NCI-H446 treated with DMSO at 0.1 percent for 48 hours (cell line): ENCODE data around the gene HTR1D.

ENCODE experiments used
- DNase-seq: peaks from one replicate; lab custom pipeline; 2025; lab: John Stamatoyannopoulos, UW

The HTR1D gene

DNA sequence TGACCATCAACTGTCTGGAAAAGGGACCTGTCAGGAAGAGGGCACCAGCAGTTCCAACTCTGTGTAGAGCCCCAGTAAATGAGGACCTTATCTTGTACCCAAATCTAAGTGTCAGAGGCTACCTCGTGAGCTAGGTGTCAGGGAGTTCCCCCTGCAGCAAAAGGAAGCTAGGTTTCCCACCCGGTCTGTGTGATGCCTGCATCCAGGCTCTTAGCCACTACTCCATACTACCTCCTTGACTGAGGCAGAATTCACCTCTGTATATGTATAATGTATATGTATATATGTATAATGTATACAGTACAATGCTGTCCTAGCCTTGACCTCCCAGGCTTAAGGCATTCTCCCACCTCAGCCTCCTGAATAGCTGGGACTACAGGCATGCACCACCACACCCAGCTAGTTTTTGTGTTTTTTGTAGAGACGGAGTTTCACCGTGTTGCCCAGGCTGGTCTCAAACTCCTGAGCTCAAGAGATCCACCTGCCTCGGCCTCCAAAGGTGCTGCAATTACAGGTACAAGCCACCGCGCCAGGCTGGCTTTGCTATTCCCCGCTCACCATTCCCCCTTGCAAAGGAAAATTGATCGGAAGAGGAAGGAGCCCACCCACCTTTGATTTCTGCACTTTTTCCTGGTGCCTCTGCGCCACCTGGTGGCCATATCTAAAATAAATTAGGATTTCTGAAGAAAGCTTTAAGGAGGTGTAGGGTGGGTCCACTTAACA, 32.9 kb downstream of the HTR1D start:
- DNase-seq: no peak

DNA sequence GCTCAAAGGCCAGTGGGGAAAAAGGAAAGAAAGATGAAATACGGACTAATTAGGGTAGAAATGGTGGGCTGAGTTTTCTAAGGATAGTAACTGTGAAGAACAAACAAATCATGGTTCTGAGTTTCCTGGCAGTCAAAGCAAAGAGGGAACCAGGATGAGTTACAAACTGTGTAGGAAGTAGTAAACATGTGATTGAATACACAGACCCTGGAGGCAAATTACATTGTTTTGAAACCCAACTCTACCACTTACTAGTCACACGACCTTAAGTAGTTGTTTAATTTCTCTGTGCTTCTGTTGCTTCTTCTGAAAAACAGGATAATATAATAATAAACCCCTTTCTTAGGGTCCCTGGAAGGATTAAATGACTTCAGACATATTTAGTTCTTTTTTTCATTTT, 37.4 kb downstream of the HTR1D start:
- no peak for DNase-seq

- no peak for DNase-seq
Measured at GRCh38 chr1:23178950-23179349, 38.4 kb downstream of the HTR1D start.

- DNase-seq: no peak
Measured at GRCh38 chr1:23178414-23178813, 38.9 kb downstream of the HTR1D start.

DNA sequence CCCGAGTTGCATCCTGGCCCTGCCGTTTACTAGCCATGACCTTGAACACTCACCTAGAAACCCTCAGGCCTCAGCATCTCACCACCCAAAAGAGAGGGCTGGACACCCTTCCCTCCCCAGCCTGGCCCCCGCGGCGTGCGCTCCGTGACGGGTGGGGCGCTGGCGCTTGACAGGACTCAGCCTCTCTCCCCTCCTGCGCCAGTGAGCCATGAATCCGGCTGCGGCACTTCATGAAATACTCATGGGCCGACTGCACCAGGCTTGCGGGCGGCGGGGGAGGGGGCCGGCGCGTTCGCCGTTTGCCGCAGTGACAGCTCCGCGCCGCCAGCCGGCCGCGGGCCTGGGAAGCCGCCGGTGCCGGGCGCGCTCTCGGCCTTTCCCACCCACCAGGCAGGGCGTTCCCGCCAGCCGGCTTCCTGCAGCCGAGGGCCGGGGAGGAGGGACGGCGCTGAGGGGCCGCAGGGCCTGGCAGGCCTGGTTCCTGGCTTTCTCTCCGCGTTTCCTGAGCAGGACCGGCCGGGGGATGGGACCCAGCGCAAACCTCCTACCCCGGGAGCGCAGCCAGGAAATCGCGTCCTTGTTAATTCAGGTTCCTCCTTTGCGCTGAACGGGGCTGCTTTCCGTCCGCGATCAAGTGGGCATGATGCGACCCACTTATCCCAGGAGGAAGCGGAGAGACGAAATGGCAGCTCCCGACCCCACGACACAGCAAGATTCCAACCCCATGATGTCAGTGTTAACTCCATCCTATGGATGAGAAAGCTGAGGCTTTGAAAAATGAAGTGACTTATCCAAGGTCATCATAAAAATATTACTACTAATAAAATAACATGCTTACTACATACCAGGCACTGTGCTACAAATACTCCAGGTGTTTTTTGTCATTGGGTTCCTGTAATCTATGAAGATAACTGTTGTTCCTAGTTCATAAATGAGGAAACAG, 39.6 kb downstream of the HTR1D start:
- peak; percentile 37 for DNase-seq

GRCh38 chr1:23177031-23177430, 40.3 kb downstream of the HTR1D start:
- no peak for DNase-seq

DNA sequence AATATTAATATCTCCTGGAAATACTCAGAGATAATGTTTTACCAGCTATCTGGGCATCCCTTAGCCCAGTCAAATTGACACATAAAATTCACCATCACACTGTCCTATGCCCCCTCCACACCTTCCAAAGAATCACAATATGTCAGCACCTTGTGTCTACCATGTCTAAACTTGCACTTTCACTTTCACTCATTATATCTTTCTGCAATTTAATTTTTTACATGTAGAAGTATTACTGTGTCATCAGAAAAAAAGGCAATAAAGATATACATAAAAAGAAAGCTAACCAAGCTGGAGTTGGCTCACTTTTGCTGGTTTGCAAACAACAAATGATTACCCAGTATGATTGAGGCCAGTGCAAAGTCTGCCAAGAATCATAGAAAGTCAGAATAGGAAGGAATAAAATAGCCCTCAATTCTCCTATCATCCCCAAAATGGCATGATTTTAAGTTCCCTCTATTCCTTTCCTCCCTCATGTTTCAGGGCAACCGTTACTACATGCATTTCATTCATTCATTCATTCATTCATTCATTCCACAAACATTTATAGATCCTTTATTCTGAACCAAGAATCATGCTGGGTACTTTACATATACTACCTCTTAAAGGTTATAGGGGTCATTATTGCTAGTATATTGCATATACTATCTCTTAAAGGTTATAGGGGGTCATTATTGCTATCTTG, 42.7 kb downstream of the HTR1D start:
- DNase-seq: no peak

GRCh38 chr1:23171181-23171755, 46.0 kb downstream of the HTR1D start:
- no peak for DNase-seq

DNA sequence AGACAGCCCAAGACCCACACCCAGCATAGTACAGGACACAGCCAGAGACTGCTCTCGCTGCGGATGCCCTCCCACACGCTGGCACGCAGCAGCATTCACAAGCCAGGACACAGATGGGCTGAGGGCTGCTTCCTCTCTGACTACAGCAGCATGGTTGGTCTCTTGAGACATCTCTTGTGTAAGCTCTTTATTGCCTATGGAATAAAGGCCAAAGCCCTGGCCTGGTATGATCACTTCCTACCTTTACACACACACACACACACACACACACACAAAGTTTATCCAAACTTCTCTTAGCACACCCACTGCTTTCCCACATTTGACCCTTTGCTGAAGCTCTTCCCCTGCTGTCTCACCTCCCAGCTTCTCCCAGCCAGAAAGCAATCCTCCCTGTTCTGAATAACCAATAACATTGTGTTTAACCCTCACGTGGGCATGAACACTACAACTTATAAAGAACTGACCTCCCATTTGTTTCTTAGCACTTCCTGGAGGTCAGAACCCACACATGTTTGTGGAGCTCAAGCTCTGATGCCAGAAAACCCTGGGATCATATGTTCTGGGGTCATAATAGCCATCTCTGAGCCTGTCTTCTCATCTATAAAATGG, 47.5 kb downstream of the HTR1D start:
- peak; percentile 92 for DNase-seq

GRCh38 chr1:23169195-23169575, 48.1 kb downstream of the HTR1D start:
- no peak for DNase-seq

DNA sequence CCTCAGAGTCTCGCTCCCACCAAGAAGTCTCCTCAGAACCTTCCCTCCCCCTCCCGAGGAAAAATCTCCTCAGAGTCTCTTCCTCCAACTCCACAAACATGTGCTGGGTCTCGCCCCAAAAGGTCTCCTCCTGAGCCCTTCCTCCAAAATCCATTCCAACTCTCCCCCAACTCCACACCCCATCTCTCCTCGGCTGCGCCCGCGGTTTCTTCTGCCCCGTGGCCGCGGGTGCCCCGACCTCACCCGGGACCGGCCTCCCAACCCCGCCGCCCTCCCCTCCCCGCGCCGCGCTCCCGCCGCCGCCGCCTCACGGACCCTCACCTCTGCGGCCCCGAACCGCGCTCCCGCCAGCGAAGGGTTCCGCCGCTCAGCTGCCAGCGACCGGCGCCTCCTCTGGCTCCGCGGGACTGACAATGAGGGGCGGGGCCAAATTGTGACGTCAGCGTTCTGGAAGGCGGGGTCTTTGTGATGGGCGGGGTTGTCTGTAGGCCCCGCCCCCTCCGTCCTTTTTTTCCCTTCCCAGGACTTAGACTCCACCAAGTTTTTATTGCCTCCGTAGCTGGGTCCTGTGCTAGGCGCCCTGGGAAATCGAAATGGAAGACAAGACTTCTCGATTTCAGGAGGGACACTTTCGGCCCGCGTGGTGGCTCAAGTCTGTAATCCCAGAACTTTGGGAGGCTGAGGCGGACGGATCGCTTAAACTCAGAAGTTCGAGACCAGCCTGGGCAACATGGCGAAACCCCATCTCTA, 48.7 kb downstream of the HTR1D start, which contains the start of gene LUZP1:
Gene LUZP1, minus strand, starts transcription at position 412 of the 750 bp plus-strand sequence.
- DNase-seq: peak; percentile 79

- no peak for DNase-seq
Measured at GRCh38 chr1:23168079-23168444, 49.2 kb downstream of the HTR1D start.

- DNase-seq: no peak
Measured at GRCh38 chr1:23167353-23168078, 49.8 kb downstream of the HTR1D start.

- DNase-seq: no peak
Measured at GRCh38 chr1:23166854-23167253, 50.4 kb downstream of the HTR1D start.

GRCh38 chr1:23163395-23163794, 53.9 kb downstream of the HTR1D start:
- no peak for DNase-seq

- DNase-seq: no peak
Measured at GRCh38 chr1:23159963-23160877, 57.1 kb downstream of the HTR1D start.

DNA sequence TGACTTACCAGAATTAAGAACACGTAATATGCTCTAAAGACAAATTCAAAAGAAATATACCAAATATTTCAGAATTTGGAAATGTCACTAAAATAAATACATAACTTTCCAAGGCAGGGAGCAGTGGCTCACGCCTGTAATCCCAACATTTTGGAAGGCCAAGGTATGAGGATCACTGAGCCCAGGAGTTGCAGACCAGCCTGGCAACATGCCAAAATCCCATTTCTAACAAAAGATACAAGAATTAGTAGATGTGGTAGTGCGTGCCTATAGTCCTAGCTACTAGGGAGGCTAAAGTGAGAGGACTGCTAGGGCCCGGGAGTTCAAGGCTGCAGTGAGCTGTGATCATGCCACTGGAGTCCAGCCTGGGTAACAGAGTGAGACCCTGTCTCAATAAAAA, 60.4 kb downstream of the HTR1D start:
- DNase-seq: no peak

DNA sequence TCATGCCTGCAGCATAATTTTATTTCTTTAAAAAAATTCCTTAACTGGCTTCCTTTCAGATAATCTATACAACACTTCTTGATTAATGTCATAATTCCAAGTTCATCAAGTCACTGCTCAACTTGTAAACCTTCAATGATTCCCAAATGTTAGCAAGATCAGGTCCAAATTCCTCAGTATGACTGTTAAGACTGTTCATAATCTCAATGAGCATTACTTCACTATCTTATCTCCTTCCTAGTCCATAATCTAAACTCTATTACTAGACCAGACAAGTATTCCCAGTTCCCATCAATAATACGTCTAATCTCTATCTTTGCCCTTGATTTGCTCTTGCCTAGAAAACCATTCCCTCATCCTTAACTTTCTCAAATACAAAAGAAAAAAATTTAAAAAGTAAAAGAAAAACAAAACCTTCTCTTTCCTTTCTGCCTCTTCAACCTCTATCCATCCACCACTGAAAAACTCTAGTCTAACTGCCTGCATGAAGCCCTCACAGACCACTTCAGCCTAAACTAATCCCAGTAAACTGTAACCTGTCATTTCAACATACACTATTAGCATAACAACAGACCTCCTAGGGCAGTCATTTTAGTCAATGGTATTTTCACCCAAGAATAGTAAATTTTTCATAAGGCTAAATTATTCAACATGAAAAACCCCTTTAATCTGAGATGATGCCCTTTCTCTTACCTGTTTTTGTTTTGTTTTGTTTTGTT, 64.2 kb downstream of the HTR1D start:
- DNase-seq: no peak

- no peak for DNase-seq
Measured at GRCh38 chr1:23150742-23151141, 66.6 kb downstream of the HTR1D start.
